Measurements from ENCODE around the gene IGF2R.

DNA sequence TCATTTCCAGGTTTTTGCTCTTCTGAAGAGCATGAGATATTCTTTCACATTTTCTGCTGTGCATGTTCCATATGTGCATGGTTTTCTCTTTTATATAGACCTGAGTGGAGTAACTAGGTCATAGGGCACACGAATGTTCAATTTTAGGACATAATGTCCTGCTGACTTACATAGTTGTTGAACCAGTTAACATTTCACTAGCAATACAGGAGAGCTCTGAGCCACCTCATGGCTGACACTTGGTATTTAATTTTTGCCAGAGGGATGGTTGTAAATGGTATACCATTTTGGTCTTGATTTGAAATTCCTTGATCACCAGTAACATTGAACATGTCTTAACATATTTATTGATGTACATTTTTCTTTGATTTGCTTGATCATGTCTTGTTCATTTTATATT lies 38.3 kb downstream of the IGF2R start:
- TF ChIP-seq, protein P1, sequence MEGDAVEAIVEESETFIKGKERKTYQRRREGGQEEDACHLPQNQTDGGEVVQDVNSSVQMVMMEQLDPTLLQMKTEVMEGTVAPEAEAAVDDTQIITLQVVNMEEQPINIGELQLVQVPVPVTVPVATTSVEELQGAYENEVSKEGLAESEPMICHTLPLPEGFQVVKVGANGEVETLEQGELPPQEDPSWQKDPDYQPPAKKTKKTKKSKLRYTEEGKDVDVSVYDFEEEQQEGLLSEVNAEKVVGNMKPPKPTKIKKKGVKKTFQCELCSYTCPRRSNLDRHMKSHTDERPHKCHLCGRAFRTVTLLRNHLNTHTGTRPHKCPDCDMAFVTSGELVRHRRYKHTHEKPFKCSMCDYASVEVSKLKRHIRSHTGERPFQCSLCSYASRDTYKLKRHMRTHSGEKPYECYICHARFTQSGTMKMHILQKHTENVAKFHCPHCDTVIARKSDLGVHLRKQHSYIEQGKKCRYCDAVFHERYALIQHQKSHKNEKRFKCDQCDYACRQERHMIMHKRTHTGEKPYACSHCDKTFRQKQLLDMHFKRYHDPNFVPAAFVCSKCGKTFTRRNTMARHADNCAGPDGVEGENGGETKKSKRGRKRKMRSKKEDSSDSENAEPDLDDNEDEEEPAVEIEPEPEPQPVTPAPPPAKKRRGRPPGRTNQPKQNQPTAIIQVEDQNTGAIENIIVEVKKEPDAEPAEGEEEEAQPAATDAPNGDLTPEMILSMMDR (IDR thresholded peaks at IDR 0.05; ENCODE audit: low read depth, low read length, poor library complexity, severe bottlenecking), result no peak
- TF ChIP-seq EZH2phosphoT487 (IDR thresholded peaks at IDR 0.05; ENCODE audit: borderline replicate concordance, low read length), result no peak
